ENCODE measurements around the gene ERP44. TPM values are rescaled to one million over a fixed set of nuclear protein-coding genes. Genes with fewer than 3 reads are reported as not detected.

ERP44 gene
- polyA plus RNA-seq, 3 donors, result 18.4 to 74.0 (median 66.3) TPM

DNA sequence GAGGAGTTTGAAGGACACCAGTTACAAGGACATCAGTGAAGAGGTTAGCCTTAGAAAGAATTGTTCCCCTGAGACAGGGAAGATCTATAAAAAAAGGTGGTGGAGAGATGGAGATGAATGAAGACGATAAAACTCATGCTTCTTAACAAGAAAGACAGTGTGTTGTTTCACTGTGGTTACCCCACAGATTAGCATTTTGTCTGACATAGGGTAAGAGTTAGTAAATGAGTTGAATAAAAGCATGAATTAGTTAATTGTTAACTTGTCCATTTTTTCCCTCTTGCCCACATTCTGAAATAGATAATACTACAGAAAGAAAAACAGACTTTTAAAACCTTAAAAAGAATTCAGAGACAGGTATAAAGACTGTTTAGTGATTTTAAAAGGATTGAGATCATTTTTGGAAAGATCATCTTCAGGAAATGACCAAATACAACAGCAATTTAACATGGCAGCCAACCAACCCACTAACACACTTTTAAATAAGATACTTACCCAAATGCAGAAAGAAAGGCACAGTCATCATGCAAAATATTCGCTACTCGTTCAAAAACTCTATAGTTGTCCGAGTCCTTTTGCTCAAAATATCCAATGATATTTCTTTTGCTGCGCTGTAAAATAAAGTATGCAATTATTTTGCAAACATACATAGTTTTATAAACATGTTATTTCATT lies 78.5 kb downstream of the ERP44 start:
- Histone ChIP-seq H2AFZ (ENCODE audit: insufficient read depth, low read depth, low read length, poor library complexity, severe bottlenecking) (no peak overlapping the region), H4K20me1 (ENCODE audit: insufficient read depth, low read length) (peaks cover 21% of the 10 kb centered on the region), H3K79me2 (ENCODE audit: insufficient read depth, low read length) (peaks cover 9% of the 10 kb centered on the region), H3K27me3 (ENCODE audit: control insufficient read depth in 2 of 2, insufficient read depth in 2 of 2, low read length in 2 of 2) (no peaks in the 10 kb centered on the region), H3K4me2 (replicated peaks; ENCODE audit: extremely low read depth, low read length, poor library complexity, severe bottlenecking) (no peak overlapping the region), H3K4me3 (replicated peaks in 1 of 3; ENCODE audit: low read depth in 2 of 3, low read length in 3 of 3) (no peak overlapping the region), H3K27ac (ENCODE audit: low read depth in 1 of 2, low read length in 2 of 2) (no peak overlapping the region), H3K9me3 (replicated peaks in 1 of 2; ENCODE audit: control insufficient read depth in 1 of 2, insufficient read depth in 1 of 2, low read length in 2 of 2) (no peaks in the 10 kb centered on the region), H3K9ac (ENCODE audit: insufficient read depth, low read length, poor library complexity, severe bottlenecking) (no peak overlapping the region), H3K36me3 (replicated peaks in 1 of 2; ENCODE audit: control insufficient read depth in 1 of 2, insufficient read depth in 2 of 2, low read length in 2 of 2) (peaks cover 56 to 76% of the 10 kb centered on the region in 2 donors), H3K4me1 (ENCODE audit: control insufficient read depth in 1 of 2, insufficient read depth in 2 of 2, low read length in 2 of 2) (no peaks in the 10 kb centered on the region)
- no peak for DNase-seq
- H3K4me3 Mint-ChIP-seq, result no peak overlapping the region
- peaks cover 63 to 76% of the 10 kb centered on the region in 2 donors for H3K36me3 Mint-ChIP-seq
- intact Hi-C loops (cut with micrococcal nuclease), result loop anchor here in 1 of 2 donors (10.0 kb wide), 1 partner anchor 195 kb away; no protein-coding TSS in a partner anchor
- peaks cover 0 to 3% (median 0%) of the 10 kb centered on the region in 7 donors for H3K9me3 Mint-ChIP-seq
- peak overlapping the region in 1 of 7 donors; percentile 44 for H3K27ac Mint-ChIP-seq
- no peaks in the 10 kb centered on the region for H3K4me1 Mint-ChIP-seq
- WGBS (ENCODE audit: insufficient coverage), result no CpG with 5 or more reads among the region's 5 CpGs
- no peak for TF ChIP-seq CTCF (IDR thresholded peaks at IDR 0.05)
- H3K27me3 Mint-ChIP-seq (ENCODE audit: low read depth in 3 of 3), result peaks cover 0 to 1% (median 0%) of the 10 kb centered on the region in 3 donors

DNA sequence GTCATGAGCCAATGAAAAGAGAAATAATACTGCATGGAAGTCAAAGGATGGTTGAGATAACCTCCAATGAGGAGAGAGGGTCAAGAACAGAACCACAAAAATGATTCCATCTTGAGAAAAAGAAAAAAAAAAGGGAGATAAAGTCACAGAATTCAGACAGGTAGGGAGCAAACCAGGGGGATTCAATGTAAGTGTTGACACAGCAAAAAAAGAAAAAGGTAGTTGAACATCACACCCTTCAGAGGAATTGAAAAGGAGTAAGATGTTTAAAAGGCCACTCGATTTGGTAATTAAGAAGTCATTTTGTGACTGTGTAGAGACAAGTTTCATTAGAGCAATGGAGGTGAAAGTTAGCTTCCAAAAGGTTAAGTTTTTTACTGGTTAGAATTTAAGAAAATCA lies 79.3 kb downstream of the ERP44 start:
- peaks cover 62 to 77% of the 10 kb centered on the region in 2 donors for H3K36me3 ChIP-seq (replicated peaks in 1 of 2; ENCODE audit: control insufficient read depth in 1 of 2, insufficient read depth in 2 of 2, low read length in 2 of 2)
- H2AFZ ChIP-seq (ENCODE audit: insufficient read depth, low read depth, low read length, poor library complexity, severe bottlenecking), result no peak overlapping the region
- no peak overlapping the region for H3K9ac ChIP-seq (ENCODE audit: insufficient read depth, low read length, poor library complexity, severe bottlenecking)
- no peaks in the 10 kb centered on the region for H3K4me1 ChIP-seq (ENCODE audit: control insufficient read depth in 1 of 2, insufficient read depth in 2 of 2, low read length in 2 of 2)
- no peak overlapping the region for H3K4me2 ChIP-seq (replicated peaks; ENCODE audit: extremely low read depth, low read length, poor library complexity, severe bottlenecking)
- peaks cover 0 to 1% (median 0%) of the 10 kb centered on the region in 3 donors for H3K27me3 Mint-ChIP-seq (ENCODE audit: low read depth in 3 of 3)
- peaks cover 21% of the 10 kb centered on the region for H4K20me1 ChIP-seq (ENCODE audit: insufficient read depth, low read length)
- H3K4me3 ChIP-seq (replicated peaks in 1 of 3; ENCODE audit: low read depth in 2 of 3, low read length in 3 of 3), result no peak overlapping the region
- no peak for TF ChIP-seq CTCF (IDR thresholded peaks at IDR 0.05)
- no peaks in the 10 kb centered on the region for H3K4me1 Mint-ChIP-seq
- no peak overlapping the region for H3K4me3 Mint-ChIP-seq
- peak overlapping the region in 4 of 7 donors; percentile 1 to 44 (median 26) for H3K27ac Mint-ChIP-seq
- WGBS (ENCODE audit: insufficient coverage), result 100% methylated on average over 1 of the region's 1 CpG
- intact Hi-C loops (cut with micrococcal nuclease), result loop anchor here (10.0 kb wide), 2 partner anchors 195 to 215 kb away; partner anchors contain the start of gene NR4A3 (in 1 of the 2)
- H3K9me3 Mint-ChIP-seq, result no peaks in the 10 kb centered on the region
- peaks cover 2% of the 10 kb centered on the region for H3K79me2 ChIP-seq (ENCODE audit: insufficient read depth, low read length)
- no peaks in the 10 kb centered on the region for H3K27me3 ChIP-seq (ENCODE audit: control insufficient read depth in 2 of 2, insufficient read depth in 2 of 2, low read length in 2 of 2)
- H3K27ac ChIP-seq (ENCODE audit: low read depth in 1 of 2, low read length in 2 of 2), result no peak overlapping the region
- no peaks in the 10 kb centered on the region for H3K9me3 ChIP-seq (replicated peaks in 1 of 2; ENCODE audit: control insufficient read depth in 1 of 2, insufficient read depth in 1 of 2, low read length in 2 of 2)
- DNase-seq, result no peak
- H3K36me3 Mint-ChIP-seq, result peaks cover 64 to 73% of the 10 kb centered on the region in 2 donors

Data from CD14-positive monocyte (primary cell).